NCI-H69 (cell line): ENCODE measurements around the gene VAMP1.
"Not testable (repeated sequence)": the region's sequence is repeated elsewhere in the genome, so short reads cannot be mapped to it uniquely, and the experiment has no call there.

Experiments used
- DNase-seq: peaks from one replicate; lab custom pipeline; 2025; lab: John Stamatoyannopoulos, UW

The VAMP1 gene

GRCh38 chr12:6470375-6471163 is at the start of gene VAMP1:
Gene VAMP1 (minus strand): TSS chr12:6470677. CDS start chr12:6470531, 146 bp downstream.
- DNase-seq = peak; percentile 99

GRCh38 chr12:6520186-6520585 is 49.7 kb upstream of the VAMP1 start:
- no peak for DNase-seq

- no peak for DNase-seq
Measured at GRCh38 chr12:6508087-6508486, 37.6 kb upstream of the VAMP1 start.

GRCh38 chr12:6507102-6507998 is 36.9 kb upstream of the VAMP1 start:
- DNase-seq = no peak

- DNase-seq = no peak
Measured at GRCh38 chr12:6500466-6500865, 30.0 kb upstream of the VAMP1 start.

- DNase-seq = not testable (repeated sequence)
Measured at GRCh38 chr12:6497291-6497690, 26.8 kb upstream of the VAMP1 start.

- DNase-seq = no peak
Measured at GRCh38 chr12:6494968-6495367, 24.5 kb upstream of the VAMP1 start.

GRCh38 chr12:6494258-6494743 is 23.8 kb upstream of the VAMP1 start:
- peak; percentile 66 for DNase-seq

- peak; percentile 99 for DNase-seq
Measured at GRCh38 chr12:6493497-6494257, 23.2 kb upstream of the VAMP1 start, which contains the start of gene NCAPD2. Gene NCAPD2 (plus strand): TSS chr12:6494102. CDS start chr12:6495099, 997 bp downstream.

GRCh38 chr12:6492838-6493496 is 22.5 kb upstream of the VAMP1 start, which contains the start of gene MRPL51:
Gene MRPL51 (minus strand): TSS chr12:6493262. CDS start chr12:6493136, 126 bp downstream.
- peak; percentile 98 for DNase-seq

GRCh38 chr12:6490673-6491072 is 20.2 kb upstream of the VAMP1 start:
- DNase-seq = not testable (repeated sequence)

- DNase-seq = no peak
Measured at GRCh38 chr12:6489449-6489848, 19.0 kb upstream of the VAMP1 start.

- DNase-seq = no peak
Measured at GRCh38 chr12:6488240-6488639, 17.8 kb upstream of the VAMP1 start.

- DNase-seq = no peak
Measured at GRCh38 chr12:6478416-6478815, 7.9 kb upstream of the VAMP1 start.

GRCh38 chr12:6477601-6478377 is 7.3 kb upstream of the VAMP1 start:
- DNase-seq = not testable (repeated sequence)

GRCh38 chr12:6476489-6476888 is 6.0 kb upstream of the VAMP1 start:
- no peak for DNase-seq

- not testable (repeated sequence) for DNase-seq
Measured at GRCh38 chr12:6475233-6475975, 4.9 kb upstream of the VAMP1 start.

GRCh38 chr12:6472491-6472890 is 2.0 kb upstream of the VAMP1 start:
- no peak for DNase-seq

GRCh38 chr12:6471989-6472360 is 1.5 kb upstream of the VAMP1 start:
- no peak for DNase-seq
